OCI-LY7 (cell line): ENCODE measurements around the gene PCSK7.

Experiments used
- EZH2phosphoT487 ChIP-seq: fragments of 200-600 bp; sonication (generic); IDR thresholded peaks from 2 replicates; pipeline ENCODE4 v1.6.1; 2018; ENCODE audit warnings: low read depth, borderline replicate concordance, mild to moderate bottlenecking, mixed run types, antibody characterized with exemption, low read length, moderate library complexity, mixed read lengths
- TF ChIP-seq, protein P1 (sequence below): fragments of 200-600 bp; sonication (generic); conservative IDR thresholded peaks from 2 replicates; pipeline ENCODE4 v1.5.1; 2014; ENCODE audit warnings: mild to moderate bottlenecking, antibody characterized with exemption, low read length, moderate library complexity, mixed read lengths

DNA sequence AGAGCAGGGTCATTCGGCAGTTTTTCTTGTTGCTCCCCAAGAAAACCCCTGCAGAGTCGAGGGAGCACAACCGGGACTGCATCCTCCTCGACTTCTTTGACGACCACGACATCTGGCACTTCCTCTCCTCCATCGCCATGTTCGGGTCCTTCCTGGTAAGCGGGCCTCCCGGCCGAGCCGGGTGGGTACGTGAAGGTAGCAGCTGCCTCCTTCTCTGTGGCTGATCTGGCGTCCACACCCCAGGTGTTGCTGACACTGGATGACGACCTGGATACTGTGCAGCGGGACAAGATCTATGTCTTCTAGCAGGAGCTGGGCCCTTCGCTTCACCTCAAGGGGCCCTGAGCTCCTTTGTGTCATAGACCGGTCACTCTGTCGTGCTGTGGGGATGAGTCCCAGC lies 36.1 kb downstream of the PCSK7 start:
- TF ChIP-seq, protein P1, sequence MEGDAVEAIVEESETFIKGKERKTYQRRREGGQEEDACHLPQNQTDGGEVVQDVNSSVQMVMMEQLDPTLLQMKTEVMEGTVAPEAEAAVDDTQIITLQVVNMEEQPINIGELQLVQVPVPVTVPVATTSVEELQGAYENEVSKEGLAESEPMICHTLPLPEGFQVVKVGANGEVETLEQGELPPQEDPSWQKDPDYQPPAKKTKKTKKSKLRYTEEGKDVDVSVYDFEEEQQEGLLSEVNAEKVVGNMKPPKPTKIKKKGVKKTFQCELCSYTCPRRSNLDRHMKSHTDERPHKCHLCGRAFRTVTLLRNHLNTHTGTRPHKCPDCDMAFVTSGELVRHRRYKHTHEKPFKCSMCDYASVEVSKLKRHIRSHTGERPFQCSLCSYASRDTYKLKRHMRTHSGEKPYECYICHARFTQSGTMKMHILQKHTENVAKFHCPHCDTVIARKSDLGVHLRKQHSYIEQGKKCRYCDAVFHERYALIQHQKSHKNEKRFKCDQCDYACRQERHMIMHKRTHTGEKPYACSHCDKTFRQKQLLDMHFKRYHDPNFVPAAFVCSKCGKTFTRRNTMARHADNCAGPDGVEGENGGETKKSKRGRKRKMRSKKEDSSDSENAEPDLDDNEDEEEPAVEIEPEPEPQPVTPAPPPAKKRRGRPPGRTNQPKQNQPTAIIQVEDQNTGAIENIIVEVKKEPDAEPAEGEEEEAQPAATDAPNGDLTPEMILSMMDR = no peak
- TF ChIP-seq EZH2phosphoT487 = no peak
